ENCODE measurements around the gene BBC3. TPM values are rescaled to one million over a fixed set of nuclear protein-coding genes. Genes with fewer than 3 reads are reported as not detected.

Gene BBC3
- total RNA-seq, 1 donor from 2014 or later, result 14.9 TPM

DNA sequence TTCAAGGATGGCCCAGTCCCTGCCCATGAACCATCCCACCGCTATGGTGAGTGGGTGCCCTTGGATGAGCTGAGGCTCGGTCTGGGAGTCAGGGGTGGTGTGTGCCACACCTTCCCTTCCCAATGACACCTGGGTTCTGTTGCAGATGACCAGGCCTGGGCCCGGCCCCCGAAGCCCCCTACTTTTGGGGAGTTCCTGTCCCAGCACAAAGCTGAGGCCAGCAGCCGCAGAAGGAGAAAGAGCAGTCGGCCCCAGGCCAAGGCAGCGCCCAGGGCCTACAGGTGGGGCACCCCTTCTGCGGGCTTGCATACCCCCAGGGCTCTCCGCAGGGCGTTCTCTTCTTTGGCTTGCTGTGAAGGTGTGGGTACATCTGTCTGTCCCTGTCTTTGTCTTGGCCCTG, 39.4 kb upstream of the BBC3 start:
- Histone ChIP-seq H3K27ac (no peak overlapping the region), H3K27me3 (no peaks in the 10 kb centered on the region), H3K36me3 (peaks cover 38 to 52% of the 10 kb centered on the region in 2 donors), H3K4me1 (peaks cover 5 to 10% of the 10 kb centered on the region in 2 donors), H3K4me3 (no peak overlapping the region), H3K9me3 (no peaks in the 10 kb centered on the region)
- intact Hi-C loops (cut with DNase I), result loop anchor here (10.0 kb wide), 1 partner anchor 334 kb away; the partner anchor contains the start of gene BICRA
- DNase-seq (ENCODE audit: low spot score in 2 of 2), result no peak
- TF ChIP-seq, protein P1, sequence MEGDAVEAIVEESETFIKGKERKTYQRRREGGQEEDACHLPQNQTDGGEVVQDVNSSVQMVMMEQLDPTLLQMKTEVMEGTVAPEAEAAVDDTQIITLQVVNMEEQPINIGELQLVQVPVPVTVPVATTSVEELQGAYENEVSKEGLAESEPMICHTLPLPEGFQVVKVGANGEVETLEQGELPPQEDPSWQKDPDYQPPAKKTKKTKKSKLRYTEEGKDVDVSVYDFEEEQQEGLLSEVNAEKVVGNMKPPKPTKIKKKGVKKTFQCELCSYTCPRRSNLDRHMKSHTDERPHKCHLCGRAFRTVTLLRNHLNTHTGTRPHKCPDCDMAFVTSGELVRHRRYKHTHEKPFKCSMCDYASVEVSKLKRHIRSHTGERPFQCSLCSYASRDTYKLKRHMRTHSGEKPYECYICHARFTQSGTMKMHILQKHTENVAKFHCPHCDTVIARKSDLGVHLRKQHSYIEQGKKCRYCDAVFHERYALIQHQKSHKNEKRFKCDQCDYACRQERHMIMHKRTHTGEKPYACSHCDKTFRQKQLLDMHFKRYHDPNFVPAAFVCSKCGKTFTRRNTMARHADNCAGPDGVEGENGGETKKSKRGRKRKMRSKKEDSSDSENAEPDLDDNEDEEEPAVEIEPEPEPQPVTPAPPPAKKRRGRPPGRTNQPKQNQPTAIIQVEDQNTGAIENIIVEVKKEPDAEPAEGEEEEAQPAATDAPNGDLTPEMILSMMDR (IDR thresholded peaks at IDR 0.05), result no peak

DNA sequence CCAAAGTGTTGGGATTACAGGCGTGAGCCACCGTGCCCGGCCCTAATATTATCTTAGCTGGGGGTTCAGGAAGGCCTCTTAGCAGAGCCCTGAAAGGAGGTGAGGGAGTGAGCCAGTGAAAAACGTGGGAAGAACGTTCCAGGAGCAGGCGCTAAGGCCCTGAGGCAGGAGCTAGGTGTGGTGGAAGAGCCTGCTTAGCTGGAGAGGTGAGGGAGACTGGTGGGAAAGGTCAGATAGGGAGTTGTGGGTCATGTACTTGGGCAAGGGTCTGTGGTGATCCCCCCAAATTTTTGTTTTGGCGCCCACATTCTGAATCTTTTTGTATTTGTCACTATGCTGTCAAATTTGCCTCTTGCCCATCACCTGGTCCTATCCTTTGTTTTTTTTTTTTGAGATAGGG, 38.6 kb upstream of the BBC3 start:
- Histone ChIP-seq H3K27ac (no peak overlapping the region), H3K9me3 (no peaks in the 10 kb centered on the region), H3K27me3 (no peaks in the 10 kb centered on the region), H3K36me3 (peaks cover 46 to 61% of the 10 kb centered on the region in 2 donors), H3K4me1 (peaks cover 0 to 5% of the 10 kb centered on the region in 2 donors), H3K4me3 (no peak overlapping the region)
- intact Hi-C loops (cut with DNase I), result no loop called here
- TF ChIP-seq, protein P1 (IDR thresholded peaks at IDR 0.05), result no peak
- DNase-seq (ENCODE audit: low spot score in 2 of 2), result no peak

DNA sequence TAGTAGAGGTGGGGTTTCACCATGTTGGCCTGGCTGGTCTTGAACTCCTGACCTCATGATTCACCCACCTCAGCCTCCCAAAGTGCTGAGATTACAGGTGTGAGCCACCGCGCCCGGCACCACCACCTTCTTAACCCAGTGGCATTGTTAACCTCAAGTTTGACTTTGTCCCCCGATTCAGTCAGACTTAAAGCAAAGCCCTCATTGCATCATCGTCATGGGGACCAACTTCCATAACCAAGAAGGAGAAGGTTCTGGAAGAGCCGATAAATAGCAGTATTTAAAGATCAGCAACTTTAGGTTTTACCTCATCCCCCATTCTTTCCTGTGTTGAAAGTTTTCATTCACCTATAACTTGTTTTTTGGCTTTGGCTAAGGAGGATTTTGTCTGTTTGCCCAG, 37.0 kb upstream of the BBC3 start:
- peaks cover 52 to 75% of the 10 kb centered on the region in 2 donors for H3K36me3 ChIP-seq

DNA sequence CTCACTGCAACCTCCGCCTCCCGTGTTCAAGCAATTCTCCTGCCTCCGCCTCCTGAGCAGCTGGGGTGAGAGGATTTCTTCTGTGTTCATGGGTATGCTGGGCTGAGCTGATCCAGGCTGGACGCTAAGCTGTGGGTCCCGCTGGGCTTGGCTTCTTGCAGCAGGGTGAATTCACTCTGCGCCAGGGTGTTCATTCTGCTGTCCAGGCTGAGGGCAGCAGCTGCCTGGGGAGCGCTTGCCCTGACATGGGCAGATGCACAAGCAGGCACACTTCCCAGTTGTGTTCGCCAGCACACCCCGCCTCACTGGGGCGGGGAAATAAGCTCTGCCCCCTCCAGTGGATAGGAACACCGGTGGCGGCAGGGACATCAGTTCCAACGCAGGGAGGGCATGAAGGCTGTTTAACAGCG, 36.4 kb upstream of the BBC3 start:
- Histone ChIP-seq H3K4me3 (no peak overlapping the region), H3K27ac (no peak overlapping the region), H3K4me1 (peaks cover 0 to under 1% of the 10 kb centered on the region in 2 donors), H3K9me3 (no peaks in the 10 kb centered on the region), H3K36me3 (peaks cover 58 to 82% of the 10 kb centered on the region in 2 donors), H3K27me3 (no peaks in the 10 kb centered on the region)
- TF ChIP-seq, protein P1 (IDR thresholded peaks at IDR 0.05), result no peak
- intact Hi-C loops (cut with DNase I), result no loop called here
- DNase-seq (ENCODE audit: low spot score in 2 of 2), result no peak

More for the DNA sequence above, 37.0 kb upstream of the BBC3 start:
- intact Hi-C loops (cut with DNase I), result no loop called here
- Histone ChIP-seq H3K9me3 (no peaks in the 10 kb centered on the region), H3K4me3 (no peak overlapping the region), H3K27me3 (no peaks in the 10 kb centered on the region), H3K4me1 (peaks cover 0 to 5% of the 10 kb centered on the region in 2 donors), H3K27ac (no peak overlapping the region)
- TF ChIP-seq, protein P1 (IDR thresholded peaks at IDR 0.05), result no peak
- no peak for DNase-seq (ENCODE audit: low spot score in 2 of 2)

DNA sequence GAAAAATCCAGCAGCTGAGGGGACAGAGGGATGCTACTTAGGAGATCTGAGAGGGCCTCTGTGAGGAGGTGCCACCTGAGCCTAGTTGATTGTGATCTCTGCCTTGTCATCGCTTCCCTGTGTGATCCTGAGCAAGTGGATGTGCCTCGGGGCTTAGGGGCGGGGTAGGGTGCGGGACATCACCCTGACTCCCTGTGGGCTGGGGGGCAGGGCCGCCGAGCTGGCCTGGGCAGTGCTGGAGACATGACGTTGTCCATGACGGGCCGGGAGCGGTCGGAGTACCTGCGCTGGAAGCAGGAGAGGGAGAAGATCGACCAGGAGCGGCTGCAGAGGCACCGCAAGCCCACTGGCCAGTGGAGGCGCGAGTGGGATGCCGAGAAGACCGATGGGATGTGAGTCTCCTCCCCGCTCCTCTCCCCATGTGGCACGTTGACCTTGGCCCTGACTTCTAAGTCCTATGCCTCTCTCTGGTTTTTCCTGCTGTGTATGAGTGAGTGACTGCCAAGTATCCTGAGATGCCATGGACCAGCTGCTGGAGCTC, 35.5 kb upstream of the BBC3 start:
- Histone ChIP-seq H3K36me3 (peaks cover 57 to 85% of the 10 kb centered on the region in 2 donors), H3K4me1 (no peaks in the 10 kb centered on the region), H3K27ac (no peak overlapping the region), H3K9me3 (no peaks in the 10 kb centered on the region), H3K4me3 (no peak overlapping the region), H3K27me3 (no peaks in the 10 kb centered on the region)
- TF ChIP-seq, protein P1 (IDR thresholded peaks at IDR 0.05), result no peak
- DNase-seq (ENCODE audit: low spot score in 2 of 2), result no peak
- intact Hi-C loops (cut with DNase I), result no loop called here

Data from ascending aorta (tissue), 2 donors.